K562 (cell line): Measurements from ENCODE around the gene MINDY4. TPM values are rescaled to one million over a fixed set of nuclear protein-coding genes. Genes with fewer than 3 reads are reported as not detected.

Experiments used
- ATAC-seq: fragments of 200-7000 bp; cut with Tn5 transposase; 3 replicates; pipeline ENCODE4 v1.9.1; 2020; ENCODE audit warnings: moderate library complexity
- BruUV-seq: library from RNA; stranded (reverse); fragments of 400-500 nt; replicated peaks from 2 replicates; lab custom pipeline; 2021; lab: Mats Ljungman, UMichigan
- CTCF ChIA-PET: fragments of 300-600 bp; formaldehyde crosslinking; extraction: SDS; loops from one replicate; lab custom pipeline; 2021; ENCODE audit warnings: low intra/inter-chr PET ratio; lab: Yijun Ruan, JAX
- POLR2A ChIA-PET: fragments of 300-600, 350-650 bp; sonication (Branson Sonifier 250); formaldehyde crosslinking; extraction: SDS; loops from one replicate; lab custom pipeline; 2021; ENCODE audit warnings: antibody characterized with exemption, inconsistent platforms; lab: Yijun Ruan, JAX
- DNase-seq, 4 experiments: peaks; one replicate each; pipeline versions ENCODE4 v3.0.0 to v3.0.0-alpha.2; 2011 to 2018; ENCODE audit warnings: low spot score in 3 of 4, mixed read lengths in 3 of 4; ENCODE audit errors: extremely low read depth in 1 of 4
- FAIRE-seq: peaks from 2 replicates; lab custom pipeline; 2011; peaks lifted over from hg19 to GRCh38; lab: Jason Lieb, UNC
- H2AFZ ChIP-seq: 2 replicates; pipeline ENCODE4 v1.6.0; 2011; ENCODE audit warnings: low read depth, low read length, control low read depth, inconsistent platforms
- H3K27ac ChIP-seq: fragments of 200-600 bp; 3 replicates; pipeline ENCODE4 v1.8.0; 2011; ENCODE audit warnings: low read depth, mild to moderate bottlenecking, control low read depth, inconsistent platforms, low read length, moderate library complexity, mixed read lengths; ENCODE audit errors: extremely low read depth
- H3K27me3 ChIP-seq, 2 experiments: fragments of 300-600 bp in 1 of 2; 2 replicates in 1 of 2; 3 replicates in 1 of 2; pipeline versions ENCODE4 v1.6.0 to v1.8.0; 2011; ENCODE audit warnings: inconsistent platforms in 2 of 2, low read length in 2 of 2, mild to moderate bottlenecking in 1 of 2, mixed read lengths in 1 of 2, moderate library complexity in 1 of 2; ENCODE audit not compliant: control insufficient read depth in 2 of 2, insufficient read depth in 2 of 2
- H3K36me3 ChIP-seq: fragments of 300-600 bp; 3 replicates; pipeline ENCODE4 v1.8.0; 2011; ENCODE audit warnings: mild to moderate bottlenecking, low read length, inconsistent platforms; ENCODE audit not compliant: control insufficient read depth, insufficient read depth
- H3K4me1 ChIP-seq, 2 experiments: fragments of 200-600 bp in 1 of 2; replicated peaks in 1 of 2; 2 replicates in 1 of 2; 3 replicates in 1 of 2; pipeline versions ENCODE4 v1.5.1 to v1.8.0; 2011; ENCODE audit warnings: inconsistent platforms in 2 of 2, low read length in 2 of 2, mild to moderate bottlenecking in 1 of 2, mixed read lengths in 1 of 2, moderate library complexity in 1 of 2; ENCODE audit not compliant: control insufficient read depth in 2 of 2, insufficient read depth in 2 of 2
- H3K4me2 ChIP-seq: 2 replicates; pipeline ENCODE4 v1.6.1; 2011; ENCODE audit warnings: low read length, control low read depth, inconsistent platforms, mixed read lengths; ENCODE audit not compliant: insufficient read depth
- H3K4me3 ChIP-seq: fragments of 200-600 bp; sonication (generic), shearing (Covaris generic); 2 replicates; pipeline ENCODE4 v1.5.1; 2016; ENCODE audit warnings: control low read depth, inconsistent platforms
- H3K79me2 ChIP-seq: fragments of 200-600 bp; 3 replicates; pipeline ENCODE4 v1.8.0; 2011; ENCODE audit warnings: low read length, inconsistent platforms; ENCODE audit not compliant: control insufficient read depth, insufficient read depth
- H3K9ac ChIP-seq, 2 experiments: 2 replicates each; pipeline versions ENCODE4 v1.6.0 to v1.6.1; 2011; ENCODE audit warnings: low read depth in 2 of 2, low read length in 2 of 2, control low read depth in 1 of 2, inconsistent platforms in 1 of 2, mild to moderate bottlenecking in 1 of 2, mixed read lengths in 1 of 2; ENCODE audit not compliant: insufficient read depth in 1 of 2
- H3K9me1 ChIP-seq: one replicate; pipeline ENCODE4 v1.6.0; 2011; ENCODE audit warnings: inconsistent platforms, mild to moderate bottlenecking, low read length, moderate library complexity; ENCODE audit not compliant: control insufficient read depth, insufficient read depth
- H3K9me3 ChIP-seq: replicated peaks from 2 replicates; pipeline ENCODE4 v1.5.1; 2011; ENCODE audit warnings: low read depth, low read length, inconsistent platforms; ENCODE audit not compliant: control insufficient read depth, insufficient read depth
- H4K20me1 ChIP-seq: replicated peaks from 2 replicates; pipeline ENCODE4 v1.6.1; 2011; ENCODE audit warnings: low read length, inconsistent platforms, mixed read lengths; ENCODE audit not compliant: control insufficient read depth, insufficient read depth
- CXXC5 ChIP-seq: fragments of 250-450 bp; sonication (Bioruptor Pico); IDR thresholded peaks from 2 replicates; pipeline ENCODE4 v1.8.0; 2022; ENCODE audit warnings: inconsistent platforms, mild to moderate bottlenecking, moderate library complexity
- FOXJ2 ChIP-seq: fragments of 200-800 bp; sonication (Bioruptor generic); IDR thresholded peaks from 2 replicates; pipeline ENCODE4 v1.6.1; 2016; ENCODE audit warnings: missing genetic modification characterization, missing compliant biosample characterization
- HSF4 ChIP-seq: fragments of 250-450 bp; sonication (Bioruptor Pico); IDR thresholded peaks from 2 replicates; pipeline ENCODE4 v2.1.2; 2022; ENCODE audit warnings: mild to moderate bottlenecking, moderate library complexity, borderline replicate concordance
- SAFB2 ChIP-seq: fragments of 200-400 bp; formaldehyde crosslinking; IDR thresholded peaks from 2 replicates; pipeline ENCODE4 v1.6.1; 2018; ENCODE audit warnings: borderline replicate concordance, low read length, low read depth, moderate library complexity; ENCODE audit not compliant: severe bottlenecking
- TAL1 ChIP-seq: fragments of 450-650 bp; IDR thresholded peaks from 2 replicates; pipeline ENCODE4 v1.6.1; 2016; ENCODE audit warnings: mild to moderate bottlenecking
- TBP ChIP-seq: optimal IDR thresholded peaks from 2 replicates; pipeline ENCODE3; 2011; ENCODE audit warnings: low read depth, low read length, improper control_type of control experiment
- WGBS: fragments of 100-300 bp; shearing (Covaris generic); methylation state at CpG from one replicate; pipeline ENCODE4 v1.1.6; 2016; ENCODE audit warnings: low coverage, mixed read lengths; ENCODE audit not compliant: insufficient coverage; ENCODE audit errors: missing lambda C conversion rate; 5-methylcytosine and 5-hydroxymethylcytosine counted together
- in situ Hi-C: fragments of 300-500 bp; cut with MboI; formaldehyde crosslinking; loops from 4 replicates; pipeline ENCODE4 v1.15.0; 2018; ENCODE audit warnings: inconsistent platforms, mixed read lengths
- intact Hi-C: fragments of 100-400 bp; cut with micrococcal nuclease; formaldehyde crosslinking; loops from 2 replicates; pipeline ENCODE4 v1.14.2; 2022
- polyA plus RNA-seq, 8 experiments: library from polyadenylated mRNA; depleted of rRNA in 4 of 8; stranded (reverse) in 5 of 8; unstranded in 3 of 8; fragments of >200 nt; fragmentation: Nextera tagmentation in 2 of 8; fragmentation: Illumina TruSeq in 1 of 8; extraction: Ambion mirVana in 2 of 8; extraction: Trizol in 1 of 8; gene quantifications; 2 replicates each; pipeline versions ENCODE4 v1.2.1 to v1.2.3, GENCODE V29; 2011 to 2014; ENCODE audit warnings: inconsistent platforms in 1 of 8, missing spikeins in 1 of 8
- total RNA-seq, 7 experiments: library from RNA; depleted of rRNA in 6 of 7; stranded (reverse); fragments of >200 nt in 6 of 7; fragmentation: Illumina TruSeq in 2 of 7; extraction: Trizol in 2 of 7; gene quantifications; 2 replicates each; pipeline versions ENCODE4 v1.2.1 to v1.2.3, GENCODE V29; 2011 to 2021; ENCODE audit warnings: low replicate concordance in 1 of 7
- TF ChIP-seq, protein P1 (sequence below): fragments of 250-450 bp; sonication (Bioruptor Pico); IDR thresholded peaks from 2 replicates; pipeline ENCODE4 v1.5.0; 2021
- TF ChIP-seq, protein P2 (sequence below): IDR thresholded peaks from 2 replicates; pipeline ENCODE4 v1.6.1; 2011; ENCODE audit warnings: borderline replicate concordance, low read depth, mild to moderate bottlenecking, moderate library complexity, low read length; ENCODE audit not compliant: insufficient read depth, poor library complexity, severe bottlenecking
- TF ChIP-seq, protein P3 (sequence below), 2 experiments: IDR thresholded peaks; 2 replicates each; pipeline ENCODE4 v1.6.1; 2011; ENCODE audit warnings: borderline replicate concordance in 1 of 2, control low read depth in 1 of 2, low read depth in 1 of 2, low read length in 1 of 2, mild to moderate bottlenecking in 1 of 2, mixed read lengths in 1 of 2, moderate library complexity in 1 of 2; ENCODE audit not compliant: insufficient read depth in 1 of 2, insufficient read length in 1 of 2, poor library complexity in 1 of 2, severe bottlenecking in 1 of 2; ENCODE audit errors: extremely low read depth in 1 of 2

MINDY4 gene
- total and polyA plus RNA-seq, 9 of the 15 experiments (the other 6 are each of a cell fraction or from before 2014, with no cell fraction given), result 2.1 to 16.7 (median 11.0) TPM

- TF ChIP-seq, protein P1, sequence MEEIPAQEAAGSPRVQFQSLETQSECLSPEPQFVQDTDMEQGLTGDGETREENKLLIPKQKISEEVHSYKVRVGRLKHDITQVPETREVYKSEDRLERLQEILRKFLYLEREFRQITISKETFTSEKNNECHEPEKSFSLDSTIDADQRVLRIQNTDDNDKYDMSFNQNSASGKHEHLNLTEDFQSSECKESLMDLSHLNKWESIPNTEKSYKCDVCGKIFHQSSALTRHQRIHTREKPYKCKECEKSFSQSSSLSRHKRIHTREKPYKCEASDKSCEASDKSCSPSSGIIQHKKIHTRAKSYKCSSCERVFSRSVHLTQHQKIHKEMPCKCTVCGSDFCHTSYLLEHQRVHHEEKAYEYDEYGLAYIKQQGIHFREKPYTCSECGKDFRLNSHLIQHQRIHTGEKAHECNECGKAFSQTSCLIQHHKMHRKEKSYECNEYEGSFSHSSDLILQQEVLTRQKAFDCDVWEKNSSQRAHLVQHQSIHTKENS (CRISPR knock-in tag), result no peak
- no peak for TF ChIP-seq FOXJ2 (tag)
- TF ChIP-seq, protein P2, sequence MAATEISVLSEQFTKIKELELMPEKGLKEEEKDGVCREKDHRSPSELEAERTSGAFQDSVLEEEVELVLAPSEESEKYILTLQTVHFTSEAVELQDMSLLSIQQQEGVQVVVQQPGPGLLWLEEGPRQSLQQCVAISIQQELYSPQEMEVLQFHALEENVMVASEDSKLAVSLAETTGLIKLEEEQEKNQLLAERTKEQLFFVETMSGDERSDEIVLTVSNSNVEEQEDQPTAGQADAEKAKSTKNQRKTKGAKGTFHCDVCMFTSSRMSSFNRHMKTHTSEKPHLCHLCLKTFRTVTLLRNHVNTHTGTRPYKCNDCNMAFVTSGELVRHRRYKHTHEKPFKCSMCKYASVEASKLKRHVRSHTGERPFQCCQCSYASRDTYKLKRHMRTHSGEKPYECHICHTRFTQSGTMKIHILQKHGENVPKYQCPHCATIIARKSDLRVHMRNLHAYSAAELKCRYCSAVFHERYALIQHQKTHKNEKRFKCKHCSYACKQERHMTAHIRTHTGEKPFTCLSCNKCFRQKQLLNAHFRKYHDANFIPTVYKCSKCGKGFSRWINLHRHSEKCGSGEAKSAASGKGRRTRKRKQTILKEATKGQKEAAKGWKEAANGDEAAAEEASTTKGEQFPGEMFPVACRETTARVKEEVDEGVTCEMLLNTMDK, result no peak
- TF ChIP-seq TBP, result no peak
- no peak for TF ChIP-seq TAL1
- TF ChIP-seq CXXC5 (CRISPR knock-in tag), result no peak
- no peak for TF ChIP-seq SAFB2
- no peak for TF ChIP-seq HSF4 (CRISPR knock-in tag)
Measured at GRCh38 chr7:30884881-30885280, 113.7 kb downstream of the MINDY4 start (continued).

GRCh38 chr7:30886608-30887011 lies 115.4 kb downstream of the MINDY4 start:
- TF ChIP-seq, protein P3, sequence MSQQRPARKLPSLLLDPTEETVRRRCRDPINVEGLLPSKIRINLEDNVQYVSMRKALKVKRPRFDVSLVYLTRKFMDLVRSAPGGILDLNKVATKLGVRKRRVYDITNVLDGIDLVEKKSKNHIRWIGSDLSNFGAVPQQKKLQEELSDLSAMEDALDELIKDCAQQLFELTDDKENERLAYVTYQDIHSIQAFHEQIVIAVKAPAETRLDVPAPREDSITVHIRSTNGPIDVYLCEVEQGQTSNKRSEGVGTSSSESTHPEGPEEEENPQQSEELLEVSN (IDR thresholded peaks at IDR 0.05; ENCODE audit: borderline replicate concordance in 1 of 2, extremely low read depth in 1 of 2, insufficient read depth in 1 of 2, insufficient read length in 1 of 2, low read depth in 1 of 2, low read length in 1 of 2, poor library complexity in 1 of 2, severe bottlenecking in 1 of 2), result no peak
- TF ChIP-seq, all 486 proteins: peak for 0
- Histone ChIP-seq H3K4me3 (no peak overlapping the region), H3K9me3 (no peaks in the 10 kb centered on the region), H3K9me1 (no peaks in the 10 kb centered on the region), H3K4me2 (no peak overlapping the region), H3K27me3 (no peaks in the 10 kb centered on the region), H2AFZ (no peak overlapping the region), H3K36me3 (no peaks in the 10 kb centered on the region), H3K9ac (no peak overlapping the region), H3K4me1 (peaks cover 0 to 16% of the 10 kb centered on the region in 2 experiments; a peak in 1 of 5 replicates), H3K27ac (no peak overlapping the region), H4K20me1 (no peaks in the 10 kb centered on the region), H3K79me2 (no peaks in the 10 kb centered on the region)
- in situ Hi-C loops, result no loop called here
- no TSS peak for BruUV-seq
- 52% methylated on average over 7 of the region's 7 CpGs for WGBS
- FAIRE-seq (no peak), DNase-seq (no peak), ATAC-seq (no peak)
- intact Hi-C loops, result no loop called here
- ChIA-PET CTCF (no interaction called here), POLR2A (no interaction called here)
